GM23248 (cell line): ENCODE results near the gene CKS1B. TPM values are rescaled to one million over a fixed set of nuclear protein-coding genes. Genes with fewer than 3 reads are reported as not detected.

ENCODE experiments used
- DNase-seq: peaks from one replicate; pipeline ENCODE4 v3.0.0-alpha.2; 2015
- H2AFZ ChIP-seq: fragments of 200-600 bp; sonication (generic); 2 replicates; pipeline ENCODE4 v1.6.1; 2016; ENCODE audit warnings: antibody characterized with exemption
- H3F3A ChIP-seq: fragments of 200-600 bp; sonication (generic); 2 replicates; pipeline ENCODE4 v1.6.1; 2016; ENCODE audit warnings: mild to moderate bottlenecking, antibody characterized with exemption, mixed run types; ENCODE audit not compliant: insufficient read depth
- H3K27ac ChIP-seq: fragments of 200-600 bp; sonication (generic); 2 replicates; pipeline ENCODE4 v1.5.1; 2016; ENCODE audit warnings: mild to moderate bottlenecking
- H3K27me3 ChIP-seq: fragments of 200-600 bp; sonication (generic); replicated peaks from 2 replicates; pipeline ENCODE4 v1.6.1; 2016; ENCODE audit warnings: mild to moderate bottlenecking; ENCODE audit not compliant: insufficient read depth
- H3K36me3 ChIP-seq: fragments of 200-600 bp; sonication (generic); 2 replicates; pipeline ENCODE4 v1.6.1; 2016; ENCODE audit warnings: low read depth, mild to moderate bottlenecking
- H3K4me1 ChIP-seq: fragments of 200-600 bp; sonication (generic); 2 replicates; pipeline ENCODE4 v1.6.1; 2016; ENCODE audit warnings: mild to moderate bottlenecking; ENCODE audit not compliant: insufficient read depth
- H3K4me2 ChIP-seq: fragments of 200-600 bp; sonication (generic); one replicate; pipeline ENCODE4 v1.6.1; 2016; ENCODE audit warnings: mild to moderate bottlenecking; ENCODE audit not compliant: unreplicated experiment
- H3K4me3 ChIP-seq: fragments of 200-600 bp; sonication (generic); 2 replicates; pipeline ENCODE4 v1.5.1; 2016; ENCODE audit warnings: mild to moderate bottlenecking
- H3K79me2 ChIP-seq: fragments of 200-600 bp; sonication (generic); 2 replicates; pipeline ENCODE4 v1.6.1; 2016; ENCODE audit warnings: mild to moderate bottlenecking; ENCODE audit not compliant: insufficient read depth
- H3K9ac ChIP-seq: fragments of 200-600 bp; sonication (generic); 2 replicates; pipeline ENCODE4 v1.6.1; 2016; ENCODE audit warnings: mild to moderate bottlenecking
- H3K9me2 ChIP-seq: fragments of 200-600 bp; sonication (generic); 2 replicates; pipeline ENCODE4 v1.6.1; 2016; ENCODE audit warnings: mixed run types, mild to moderate bottlenecking, moderate library complexity; ENCODE audit not compliant: insufficient read depth
- H3K9me3 ChIP-seq: fragments of 200-600 bp; sonication (generic); one replicate; pipeline ENCODE4 v1.6.1; 2017; ENCODE audit warnings: low read depth
- H4K20me1 ChIP-seq: fragments of 200-600 bp; sonication (generic); 2 replicates; pipeline ENCODE4 v1.6.0; 2016; ENCODE audit not compliant: insufficient read depth
- EZH2 ChIP-seq: fragments of 200-600 bp; sonication (generic); IDR thresholded peaks from 2 replicates; pipeline ENCODE4 v1.6.1; 2018; ENCODE audit warnings: antibody characterized with exemption, mild to moderate bottlenecking; ENCODE audit not compliant: insufficient read depth, poor library complexity, severe bottlenecking
- EZH2phosphoT487 ChIP-seq: fragments of 200-600 bp; sonication (generic); IDR thresholded peaks from 2 replicates; pipeline ENCODE4 v1.6.1; 2018; ENCODE audit warnings: antibody characterized with exemption, moderate library complexity, mild to moderate bottlenecking, low read depth; ENCODE audit not compliant: insufficient read depth
- WGBS, 2 experiments: methylation state at CpG; one replicate each; pipeline ENCODE4 v1.1.6; 2015 to 2017; ENCODE audit warnings: low lambda C conversion rate in 2 of 2, low coverage in 1 of 2; ENCODE audit errors: missing lambda C conversion rate in 2 of 2; 5-methylcytosine and 5-hydroxymethylcytosine counted together
- in situ Hi-C: fragments of 300-500 bp; cut with MboI; formaldehyde crosslinking; loops from 2 replicates; pipeline ENCODE4 v1.15.0; 2020
- polyA plus RNA-seq: library from polyadenylated mRNA; unstranded; fragments of >200 nt; fragmentation: Nextera tagmentation; extraction: Ambion mirVana; gene quantifications from 2 replicates; pipeline ENCODE4 v1.2.1, GENCODE V29; 2016
- total RNA-seq: library from RNA; depleted of rRNA; stranded (reverse); fragments of >200 nt; shearing (Covaris generic); gene quantifications from 2 replicates; pipeline ENCODE4 v1.2.3, GENCODE V29; 2014

Gene CKS1B
- total and polyA plus RNA-seq, 2 experiments from 2014 or later: 45.6 to 119 TPM

GRCh38 chr1:154945160-154945961, 29.1 kb upstream of the CKS1B start:
- H3K27me3 ChIP-seq: no peaks in the 10 kb centered on the region
- H3K36me3 ChIP-seq: no peaks in the 10 kb centered on the region
- H3K4me3 ChIP-seq: no peak overlapping the region
- no peak overlapping the region for H3K27ac ChIP-seq
- no peaks in the 10 kb centered on the region for H3K9me2 ChIP-seq
- no peak overlapping the region for H3K4me2 ChIP-seq
- no peaks in the 10 kb centered on the region for H3K79me2 ChIP-seq
- no peaks in the 10 kb centered on the region for H3K9me3 ChIP-seq
- no peaks in the 10 kb centered on the region for H3F3A ChIP-seq
- in situ Hi-C loops: no loop called here
- H4K20me1 ChIP-seq: no peaks in the 10 kb centered on the region
- WGBS, 2 experiments: 67 to 76% methylated on average over 14 to 15 of the region's 15 CpGs
- no peaks in the 10 kb centered on the region for H3K4me1 ChIP-seq
- H2AFZ ChIP-seq: no peak overlapping the region
- no peak for TF ChIP-seq EZH2phosphoT487
- TF ChIP-seq EZH2: no peak
- DNase-seq: no peak
- H3K9ac ChIP-seq: no peak overlapping the region

- H3K4me1 ChIP-seq: no peaks in the 10 kb centered on the region
Observed at GRCh38 chr1:154945962-154946850, 28.3 kb upstream of the CKS1B start.

GRCh38 chr1:154948079-154948478, 26.4 kb upstream of the CKS1B start:
- no peak for DNase-seq
- 78 to 83% methylated on average over 11 of the region's 11 CpGs for WGBS, 2 experiments

More at GRCh38 chr1:154945962-154946850, 28.3 kb upstream of the CKS1B start:
- Histone ChIP-seq H3K9ac (no peak overlapping the region), H3K4me3 (no peak overlapping the region), H3K27ac (no peak overlapping the region), H3K4me2 (no peak overlapping the region), H3K36me3 (no peaks in the 10 kb centered on the region), H2AFZ (no peak overlapping the region), H3F3A (no peaks in the 10 kb centered on the region), H3K27me3 (no peaks in the 10 kb centered on the region), H3K79me2 (no peaks in the 10 kb centered on the region), H3K9me3 (no peaks in the 10 kb centered on the region), H4K20me1 (no peaks in the 10 kb centered on the region), H3K9me2 (no peaks in the 10 kb centered on the region)
- 84 to 85% methylated on average over 17 of the region's 17 CpGs for WGBS, 2 experiments
- in situ Hi-C loops: no loop called here
- TF ChIP-seq EZH2phosphoT487: no peak
- TF ChIP-seq EZH2: no peak
- no peak for DNase-seq

GRCh38 chr1:154951901-154952657, 22.4 kb upstream of the CKS1B start:
- Histone ChIP-seq H3K4me3 (no peak overlapping the region), H3K4me1 (peaks cover 16% of the 10 kb centered on the region), H3K27ac (no peak overlapping the region), H4K20me1 (no peaks in the 10 kb centered on the region), H3F3A (peaks cover 9% of the 10 kb centered on the region), H3K79me2 (0 out of 2 replicates have a peak, but pooled peaks cover 14% of the 10 kb centered on the region), H3K9ac (no peak overlapping the region), H3K36me3 (no peaks in the 10 kb centered on the region), H3K9me3 (no peaks in the 10 kb centered on the region), H3K9me2 (no peaks in the 10 kb centered on the region), H2AFZ (no peak overlapping the region), H3K27me3 (no peaks in the 10 kb centered on the region), H3K4me2 (no peak overlapping the region)
- DNase-seq: no peak
- no peak for TF ChIP-seq EZH2phosphoT487
- no peak for TF ChIP-seq EZH2
- in situ Hi-C loops: no loop called here
- 63 to 68% methylated on average over 14 to 15 of the region's 15 CpGs for WGBS, 2 experiments

More at GRCh38 chr1:154948079-154948478, 26.4 kb upstream of the CKS1B start:
- Histone ChIP-seq H3K4me3 (no peak overlapping the region), H3K36me3 (no peaks in the 10 kb centered on the region), H3K4me2 (no peak overlapping the region), H3K9me3 (no peaks in the 10 kb centered on the region), H3K9me2 (no peaks in the 10 kb centered on the region), H3K27ac (no peak overlapping the region), H3K79me2 (no peaks in the 10 kb centered on the region), H3K4me1 (no peaks in the 10 kb centered on the region), H3K27me3 (no peaks in the 10 kb centered on the region), H3K9ac (no peak overlapping the region), H4K20me1 (no peaks in the 10 kb centered on the region), H2AFZ (no peak overlapping the region), H3F3A (no peaks in the 10 kb centered on the region)
- in situ Hi-C loops: no loop called here
- TF ChIP-seq EZH2phosphoT487 (no peak), EZH2 (no peak)
